ENCODE data around the gene ATP13A3. TPM values are rescaled to one million over a fixed set of nuclear protein-coding genes. Genes with fewer than 3 reads are reported as not detected.

The ATP13A3 gene
- total and polyA plus RNA-seq, 9 of the 15 experiments (the other 6 are each of a cell fraction or from before 2014, with no cell fraction given) = 16.6 to 135 (median 86.6) TPM

- intact Hi-C loops (cut with micrococcal nuclease) (no loop called here), in situ Hi-C loops (cut with MboI) (no loop called here)
- CTCF ChIA-PET (ENCODE audit: low intra/inter-chr PET ratio) = no interaction called here
- TF ChIP-seq STAG1 (CRISPR knock-in tag; IDR thresholded peaks at IDR 0.05; ENCODE audit: borderline replicate concordance) = no peak
- no peak for TF ChIP-seq XRCC4 (IDR thresholded peaks at IDR 0.05; ENCODE audit: extremely low read depth, insufficient read depth, insufficient read length)
- no peak for TF ChIP-seq BCL6 (CRISPR knock-in tag; IDR thresholded peaks at IDR 0.05)
- TF ChIP-seq ZNF699 (CRISPR knock-in tag; IDR thresholded peaks at IDR 0.05; ENCODE audit: insufficient replicate concordance) = no peak
- TF ChIP-seq ARID4B (CRISPR knock-in tag; IDR thresholded peaks at IDR 0.05) = no peak
- no peak for TF ChIP-seq SMAD4 (CRISPR knock-in tag; conservative IDR thresholded peaks at IDR 0.05)
- no peak for TF ChIP-seq ARID1B (IDR thresholded peaks at IDR 0.05)
- TF ChIP-seq E2F6 (IDR thresholded peaks at IDR 0.05; ENCODE audit: borderline replicate concordance in 1 of 2, extremely low read depth in 1 of 2, insufficient read depth in 1 of 2, insufficient read length in 1 of 2, low read depth in 1 of 2, low read length in 1 of 2, poor library complexity in 1 of 2, severe bottlenecking in 1 of 2) = no peak
- no peak for TF ChIP-seq SMARCB1 (IDR thresholded peaks at IDR 0.05; ENCODE audit: insufficient read length, low read depth)
- no peak for TF ChIP-seq HMGN3 (IDR thresholded peaks at IDR 0.05; ENCODE audit: borderline replicate concordance, extremely low read depth, insufficient read length, low read depth, low read length)
- no peak for TF ChIP-seq POLR2H (tag; IDR thresholded peaks at IDR 0.05; ENCODE audit: low read depth)
- TF ChIP-seq HDAC2 (IDR thresholded peaks at IDR 0.05) = no peak
- no peak for TF ChIP-seq SIN3B (IDR thresholded peaks at IDR 0.05; ENCODE audit: low read depth)
- TF ChIP-seq NR1H2 (CRISPR knock-in tag; IDR thresholded peaks at IDR 0.05) = no peak
- no peak for TF ChIP-seq FOSL1 (tag; conservative IDR thresholded peaks at IDR 0.05)
- no peak for TF ChIP-seq ZNF263 (CRISPR knock-in tag; IDR thresholded peaks at IDR 0.05; ENCODE audit: borderline replicate concordance)
- no peak for TF ChIP-seq ZSCAN32 (CRISPR knock-in tag; IDR thresholded peaks at IDR 0.05)
- TF ChIP-seq TCF7 (IDR thresholded peaks at IDR 0.05; ENCODE audit: borderline replicate concordance) = no peak
- TF ChIP-seq SMARCE1 (IDR thresholded peaks at IDR 0.05) = no peak
- no peak overlapping the region for H3K4me3 ChIP-seq
- no peaks in the 10 kb centered on the region for H3K9me1 ChIP-seq (ENCODE audit: control insufficient read depth, insufficient read depth, low read length)
- POLR2A ChIA-PET = interaction anchor here (0.6 kb wide), 1 partner anchor 47 kb away, joined by 4 read pairs; no protein-coding TSS in a partner anchor
- no peaks in the 10 kb centered on the region for H3K36me3 ChIP-seq (ENCODE audit: control insufficient read depth, insufficient read depth, low read length)
- H4K20me1 ChIP-seq (replicated peaks; ENCODE audit: control insufficient read depth, insufficient read depth, low read length) = peaks cover 5% of the 10 kb centered on the region; the same call in 1 of the 2 replicates
- H3K4me1 ChIP-seq (replicated peaks in 1 of 2; ENCODE audit: control insufficient read depth in 2 of 2, insufficient read depth in 2 of 2, low read length in 2 of 2) = no peaks in the 10 kb centered on the region
- BruUV-seq (replicated peaks) = no TSS peak
- no peak for FAIRE-seq
- H3K9ac ChIP-seq (ENCODE audit: insufficient read depth in 1 of 2, low read depth in 2 of 2, low read length in 2 of 2) = no peak overlapping the region
- no peak for DNase-seq (ENCODE audit: extremely low read depth in 1 of 4, low spot score in 3 of 4)
- WGBS (ENCODE audit: insufficient coverage, low coverage, missing lambda C conversion rate) = 4% methylated on average over 11 of the region's 11 CpGs
- no peak overlapping the region for H3K27ac ChIP-seq (ENCODE audit: extremely low read depth, low read depth, low read length)
- H3K9me3 ChIP-seq (replicated peaks; ENCODE audit: control insufficient read depth, insufficient read depth, low read depth, low read length) = no peaks in the 10 kb centered on the region
- no peak for ATAC-seq
- H3K27me3 ChIP-seq (ENCODE audit: control insufficient read depth in 2 of 2, insufficient read depth in 2 of 2, low read length in 2 of 2) = peaks cover 64 to 68% of the 10 kb centered on the region in 2 experiments
- H2AFZ ChIP-seq (ENCODE audit: low read depth, low read length) = no peak overlapping the region
- no peak overlapping the region for H3K4me2 ChIP-seq (ENCODE audit: insufficient read depth, low read length)
- no peaks in the 10 kb centered on the region for H3K79me2 ChIP-seq (ENCODE audit: control insufficient read depth, insufficient read depth, low read length)
Observed at GRCh38 chr3:194357681-194358080, 129.1 kb downstream of the ATP13A3 start.
